Measurements from ENCODE around the gene NXN. TPM values are rescaled to one million over a fixed set of nuclear protein-coding genes. Genes with fewer than 3 reads are reported as not detected.

Gene NXN
- total RNA-seq, 4 donors from 2014 or later: 6.6 to 28.4 (median 14.7) TPM

GRCh38 chr17:897970-898619, 81.5 kb downstream of the NXN start:
- H3K9me3 ChIP-seq: no peaks in the 10 kb centered on the region
- no peaks in the 10 kb centered on the region for H3K27me3 ChIP-seq
- no peak overlapping the region for H3K4me3 ChIP-seq
- peaks cover 0 to 24% (median 3%) of the 10 kb centered on the region in 4 donors for H3K4me1 ChIP-seq
- DNase-seq (ENCODE audit: low spot score in 2 of 2): no peak
- TF ChIP-seq CTCF (IDR thresholded peaks at IDR 0.05) (no peak), EP300 (IDR thresholded peaks at IDR 0.05) (no peak), POLR2A (IDR thresholded peaks at IDR 0.05) (no peak)
- H3K27ac ChIP-seq: no peak overlapping the region
- 84 to 85% methylated on average over 2 of the region's 10 CpGs for whole genome bisulfite sequencing, 2 donors
- H3K36me3 ChIP-seq: no peaks in the 10 kb centered on the region

GRCh38 chr17:896953-897661, 82.5 kb downstream of the NXN start:
- H3K36me3 ChIP-seq: no peaks in the 10 kb centered on the region
- no peak for DNase-seq (ENCODE audit: low spot score in 2 of 2)
- WGBS, 2 donors: 47 to 52% methylated on average over 29 of the region's 29 CpGs
- H3K27me3 ChIP-seq: no peaks in the 10 kb centered on the region
- H3K4me3 ChIP-seq: peak overlapping the region in 1 of 4 donors; percentile 15
- H3K27ac ChIP-seq: peak overlapping the region in 1 of 4 donors; percentile 67
- TF ChIP-seq EP300 (IDR thresholded peaks at IDR 0.05) (peak; percentile 55 to 67), CTCF (IDR thresholded peaks at IDR 0.05) (no peak)
- peaks cover 0 to 21% (median 3%) of the 10 kb centered on the region in 4 donors for H3K4me1 ChIP-seq
- H3K9me3 ChIP-seq: no peaks in the 10 kb centered on the region

GRCh38 chr17:896454-896853, 83.1 kb downstream of the NXN start:
- 70 to 82% methylated on average over 14 of the region's 14 CpGs for WGBS, 2 donors
- Histone ChIP-seq H3K4me3 (no peak overlapping the region), H3K9me3 (no peaks in the 10 kb centered on the region), H3K36me3 (no peaks in the 10 kb centered on the region), H3K27me3 (no peaks in the 10 kb centered on the region), H3K27ac (peak overlapping the region in 1 of 4 donors; percentile 67), H3K4me1 (peaks cover 0 to 14% (median under 1%) of the 10 kb centered on the region in 4 donors)
- no peak for TF ChIP-seq EP300 (IDR thresholded peaks at IDR 0.05)
- TF ChIP-seq CTCF (IDR thresholded peaks at IDR 0.05): no peak
- no peak for TF ChIP-seq POLR2A (IDR thresholded peaks at IDR 0.05)
- no peak for DNase-seq (ENCODE audit: low spot score in 2 of 2)

- no peak for DNase-seq (ENCODE audit: low spot score in 2 of 2)
Measured at GRCh38 chr17:892958-893357, 86.6 kb downstream of the NXN start.

More at GRCh38 chr17:892958-893357, 86.6 kb downstream of the NXN start:
- Histone ChIP-seq H3K9me3 (no peaks in the 10 kb centered on the region), H3K4me3 (no peak overlapping the region), H3K27ac (no peak overlapping the region), H3K4me1 (no peaks in the 10 kb centered on the region), H3K27me3 (no peaks in the 10 kb centered on the region), H3K36me3 (no peaks in the 10 kb centered on the region)
- no peak for TF ChIP-seq EP300 (IDR thresholded peaks at IDR 0.05)
- TF ChIP-seq POLR2A (IDR thresholded peaks at IDR 0.05): no peak
- TF ChIP-seq CTCF (IDR thresholded peaks at IDR 0.05): no peak
- WGBS, 2 donors: 65 to 69% methylated on average over 8 of the region's 8 CpGs

Measured in tibial nerve (tissue), 4 donors.